ENCODE data around the gene SUPT3H. TPM values are rescaled to one million over a fixed set of nuclear protein-coding genes. Genes with fewer than 3 reads are reported as not detected.

The SUPT3H gene
- total and polyA plus RNA-seq, 4 experiments from 2014 or later = 11.8 to 13.6 (median 12.6) TPM

GRCh38 chr6:45229416-45229815, 148.3 kb downstream of the SUPT3H start:
- peaks cover 8 to 27% of the 10 kb centered on the region in 2 donors for H3K36me3 Mint-ChIP-seq
- H3K27ac Mint-ChIP-seq = no peak overlapping the region

GRCh38 chr6:45226081-45226480, 151.7 kb downstream of the SUPT3H start:
- peaks cover 2% of the 10 kb centered on the region in 2 donors for H3K36me3 Mint-ChIP-seq
- no peaks in the 10 kb centered on the region for H3K36me3 ChIP-seq (ENCODE audit: insufficient read depth, low read length)
- H3K27me3 ChIP-seq (ENCODE audit: insufficient read depth, low read length) = no peaks in the 10 kb centered on the region
- no peaks in the 10 kb centered on the region for H3K27me3 Mint-ChIP-seq
- no peak for DNase-seq
- peaks cover 0 to 2% of the 10 kb centered on the region in 2 donors for H3K9me3 ChIP-seq (ENCODE audit: control insufficient read depth in 1 of 2, low read length in 2 of 2)
- no peak overlapping the region for H3K27ac Mint-ChIP-seq
- intact Hi-C loops (cut with micrococcal nuclease) = no loop called here
- peaks cover 2 to 7% (median 3%) of the 10 kb centered on the region in 8 donors for H3K9me3 Mint-ChIP-seq
- ChIA-PET POLR2A (ENCODE audit: partially characterized antibody) (no interaction called here), CTCF (ENCODE audit: partially characterized antibody) (no interaction called here)
- H3K4me3 ChIP-seq (ENCODE audit: low read length in 2 of 2) = no peak overlapping the region
- H3K4me3 Mint-ChIP-seq = no peak overlapping the region
- peaks cover 0 to 2% (median 1%) of the 10 kb centered on the region in 4 donors for H3K4me1 Mint-ChIP-seq
- no peaks in the 10 kb centered on the region for H3K4me1 ChIP-seq (ENCODE audit: insufficient read depth, low read length)
- no peak overlapping the region for H3K27ac ChIP-seq (ENCODE audit: low read depth, low read length)

More at GRCh38 chr6:45229416-45229815, 148.3 kb downstream of the SUPT3H start:
- Histone ChIP-seq H3K4me1 (ENCODE audit: insufficient read depth, low read length) (no peaks in the 10 kb centered on the region), H3K36me3 (ENCODE audit: insufficient read depth, low read length) (no peaks in the 10 kb centered on the region), H3K27ac (ENCODE audit: low read depth, low read length) (no peak overlapping the region), H3K9me3 (ENCODE audit: control insufficient read depth in 1 of 2, low read length in 2 of 2) (peaks cover 0 to 20% of the 10 kb centered on the region in 2 donors), H3K27me3 (ENCODE audit: insufficient read depth, low read length) (no peaks in the 10 kb centered on the region), H3K4me3 (ENCODE audit: low read length in 2 of 2) (no peak overlapping the region)
- Mint-ChIP-seq H3K4me1 (peaks cover 0 to 2% (median 0%) of the 10 kb centered on the region in 4 donors), H3K9me3 (peaks cover 3 to 29% (median 23%) of the 10 kb centered on the region in 8 donors), H3K27me3 (no peaks in the 10 kb centered on the region), H3K4me3 (no peak overlapping the region)
- CTCF ChIA-PET (ENCODE audit: partially characterized antibody) = no interaction called here
- intact Hi-C loops (cut with micrococcal nuclease) = no loop called here
- DNase-seq = no peak
- POLR2A ChIA-PET (ENCODE audit: partially characterized antibody) = no interaction called here

- ChIA-PET CTCF (ENCODE audit: partially characterized antibody) (no interaction called here), POLR2A (ENCODE audit: partially characterized antibody) (no interaction called here)
- Mint-ChIP-seq H3K27me3 (no peaks in the 10 kb centered on the region), H3K36me3 (peaks cover 3 to 4% of the 10 kb centered on the region in 2 donors), H3K4me1 (peaks cover 0 to 8% (median 3%) of the 10 kb centered on the region in 4 donors), H3K27ac (no peak overlapping the region), H3K4me3 (no peak overlapping the region), H3K9me3 (peaks cover 0 to 4% (median 0%) of the 10 kb centered on the region in 8 donors)
- no peak for DNase-seq
- H3K4me1 ChIP-seq (ENCODE audit: insufficient read depth, low read length) = no peaks in the 10 kb centered on the region
- no peaks in the 10 kb centered on the region for H3K36me3 ChIP-seq (ENCODE audit: insufficient read depth, low read length)
- no peak overlapping the region for H3K27ac ChIP-seq (ENCODE audit: low read depth, low read length)
- no peak overlapping the region for H3K4me3 ChIP-seq (ENCODE audit: low read length in 2 of 2)
- intact Hi-C loops (cut with micrococcal nuclease) = no loop called here
- no peaks in the 10 kb centered on the region for H3K9me3 ChIP-seq (ENCODE audit: control insufficient read depth in 1 of 2, low read length in 2 of 2)
- no peaks in the 10 kb centered on the region for H3K27me3 ChIP-seq (ENCODE audit: insufficient read depth, low read length)
These were observed 155.4 kb downstream of the SUPT3H start for GRCh38 chr6:45222380-45222779.

GRCh38 chr6:45215759-45216158, 162.0 kb downstream of the SUPT3H start:
- H3K4me3 Mint-ChIP-seq = peak overlapping the region in 1 of 8 donors; percentile 9
- Histone ChIP-seq H3K4me1 (ENCODE audit: insufficient read depth, low read length) (no peaks in the 10 kb centered on the region), H3K36me3 (ENCODE audit: insufficient read depth, low read length) (no peaks in the 10 kb centered on the region), H3K4me3 (ENCODE audit: low read length in 2 of 2) (no peak overlapping the region), H3K27ac (ENCODE audit: low read depth, low read length) (no peak overlapping the region), H3K9me3 (ENCODE audit: control insufficient read depth in 1 of 2, low read length in 2 of 2) (no peaks in the 10 kb centered on the region), H3K27me3 (ENCODE audit: insufficient read depth, low read length) (no peaks in the 10 kb centered on the region)
- H3K36me3 Mint-ChIP-seq = peaks cover 13 to 14% of the 10 kb centered on the region in 2 donors
- peaks cover 0 to 8% (median 4%) of the 10 kb centered on the region in 4 donors for H3K4me1 Mint-ChIP-seq
- no peak for DNase-seq
- ChIA-PET CTCF (ENCODE audit: partially characterized antibody) (no interaction called here), POLR2A (ENCODE audit: partially characterized antibody) (no interaction called here)
- peaks cover 2 to 16% (median 11%) of the 10 kb centered on the region in 8 donors for H3K9me3 Mint-ChIP-seq
- no peak overlapping the region for H3K27ac Mint-ChIP-seq
- intact Hi-C loops (cut with micrococcal nuclease) = no loop called here
- H3K27me3 Mint-ChIP-seq = no peaks in the 10 kb centered on the region

- intact Hi-C loops (cut with micrococcal nuclease) = no loop called here
- Mint-ChIP-seq H3K27me3 (no peaks in the 10 kb centered on the region), H3K4me1 (peaks cover 0 to 2% (median under 1%) of the 10 kb centered on the region in 4 donors), H3K4me3 (no peak overlapping the region), H3K27ac (no peak overlapping the region), H3K36me3 (peaks cover 17 to 26% of the 10 kb centered on the region in 2 donors), H3K9me3 (peaks cover 2 to 33% (median 23%) of the 10 kb centered on the region in 8 donors)
- Histone ChIP-seq H3K4me1 (ENCODE audit: insufficient read depth, low read length) (no peaks in the 10 kb centered on the region), H3K36me3 (ENCODE audit: insufficient read depth, low read length) (no peaks in the 10 kb centered on the region), H3K27me3 (ENCODE audit: insufficient read depth, low read length) (no peaks in the 10 kb centered on the region), H3K9me3 (ENCODE audit: control insufficient read depth in 1 of 2, low read length in 2 of 2) (no peaks in the 10 kb centered on the region), H3K4me3 (ENCODE audit: low read length in 2 of 2) (no peak overlapping the region), H3K27ac (ENCODE audit: low read depth, low read length) (no peak overlapping the region)
- no peak for DNase-seq
- POLR2A ChIA-PET (ENCODE audit: partially characterized antibody) = no interaction called here
- CTCF ChIA-PET (ENCODE audit: partially characterized antibody) = no interaction called here
These were observed 164.8 kb downstream of the SUPT3H start for GRCh38 chr6:45212976-45213375.

- DNase-seq = no peak
- Mint-ChIP-seq H3K4me1 (peaks cover 0 to 4% (median 3%) of the 10 kb centered on the region in 4 donors), H3K27me3 (no peaks in the 10 kb centered on the region), H3K36me3 (peaks cover 10 to 20% of the 10 kb centered on the region in 2 donors), H3K9me3 (peaks cover 2 to 29% (median 19%) of the 10 kb centered on the region in 8 donors), H3K4me3 (no peak overlapping the region), H3K27ac (no peak overlapping the region)
- ChIA-PET POLR2A (ENCODE audit: partially characterized antibody) (no interaction called here), CTCF (ENCODE audit: partially characterized antibody) (no interaction called here)
- intact Hi-C loops (cut with micrococcal nuclease) = no loop called here
- Histone ChIP-seq H3K9me3 (ENCODE audit: control insufficient read depth in 1 of 2, low read length in 2 of 2) (no peaks in the 10 kb centered on the region), H3K27me3 (ENCODE audit: insufficient read depth, low read length) (no peaks in the 10 kb centered on the region), H3K27ac (ENCODE audit: low read depth, low read length) (no peak overlapping the region), H3K36me3 (ENCODE audit: insufficient read depth, low read length) (no peaks in the 10 kb centered on the region), H3K4me1 (ENCODE audit: insufficient read depth, low read length) (no peaks in the 10 kb centered on the region), H3K4me3 (ENCODE audit: low read length in 2 of 2) (no peak overlapping the region)
These were observed 168.0 kb downstream of the SUPT3H start for GRCh38 chr6:45209762-45210161.

- DNase-seq = no peak
- H3K27me3 Mint-ChIP-seq = no peaks in the 10 kb centered on the region
- Histone ChIP-seq H3K4me3 (ENCODE audit: low read length in 2 of 2) (no peak overlapping the region), H3K4me1 (ENCODE audit: insufficient read depth, low read length) (no peaks in the 10 kb centered on the region), H3K27me3 (ENCODE audit: insufficient read depth, low read length) (no peaks in the 10 kb centered on the region), H3K27ac (ENCODE audit: low read depth, low read length) (no peak overlapping the region), H3K36me3 (ENCODE audit: insufficient read depth, low read length) (no peaks in the 10 kb centered on the region), H3K9me3 (ENCODE audit: control insufficient read depth in 1 of 2, low read length in 2 of 2) (no peaks in the 10 kb centered on the region)
- peaks cover 0 to 28% (median 18%) of the 10 kb centered on the region in 8 donors for H3K9me3 Mint-ChIP-seq
- H3K4me1 Mint-ChIP-seq = peaks cover 0 to 4% (median 2%) of the 10 kb centered on the region in 4 donors
- H3K36me3 Mint-ChIP-seq = peaks cover 9 to 18% of the 10 kb centered on the region in 2 donors
- H3K4me3 Mint-ChIP-seq = no peak overlapping the region
- ChIA-PET CTCF (ENCODE audit: partially characterized antibody) (no interaction called here), POLR2A (ENCODE audit: partially characterized antibody) (no interaction called here)
- no peak overlapping the region for H3K27ac Mint-ChIP-seq
- intact Hi-C loops (cut with micrococcal nuclease) = no loop called here
These were observed 170.8 kb downstream of the SUPT3H start for GRCh38 chr6:45206793-45207492.
